Stimulated activated CD8-positive, alpha-beta memory T cell treated with anti-CD3 and anti-CD28 coated beads, Interleukin-4, amount 100 ng/mL, for 24 hours (primary cell): Measurements from ENCODE around the gene ARHGAP15.

Experiments
- DNase-seq: peaks from one replicate; pipeline ENCODE4 v3.0.0-alpha.2; 2020; ENCODE audit warnings: low read depth

The ARHGAP15 gene

DNA sequence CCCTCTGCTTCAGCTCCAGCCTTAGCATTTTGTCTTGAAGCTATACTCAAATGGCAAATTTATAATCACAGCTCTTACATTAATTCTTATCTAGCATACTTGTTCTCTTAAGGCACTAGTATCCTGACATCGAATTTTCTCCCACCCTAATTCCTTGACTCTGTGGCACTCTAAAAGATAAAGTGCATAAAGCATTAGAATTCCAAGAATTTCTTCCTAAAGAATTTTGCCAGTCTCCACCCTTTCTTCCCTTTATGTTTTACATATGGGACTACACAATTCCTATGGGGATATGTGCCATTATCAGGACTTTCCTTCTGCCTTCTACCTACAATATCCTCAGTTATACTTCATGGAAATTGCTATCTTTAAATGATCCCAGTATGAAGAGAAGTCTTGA, 560.3 kb downstream of the ARHGAP15 start:
- no peak for DNase-seq

DNA sequence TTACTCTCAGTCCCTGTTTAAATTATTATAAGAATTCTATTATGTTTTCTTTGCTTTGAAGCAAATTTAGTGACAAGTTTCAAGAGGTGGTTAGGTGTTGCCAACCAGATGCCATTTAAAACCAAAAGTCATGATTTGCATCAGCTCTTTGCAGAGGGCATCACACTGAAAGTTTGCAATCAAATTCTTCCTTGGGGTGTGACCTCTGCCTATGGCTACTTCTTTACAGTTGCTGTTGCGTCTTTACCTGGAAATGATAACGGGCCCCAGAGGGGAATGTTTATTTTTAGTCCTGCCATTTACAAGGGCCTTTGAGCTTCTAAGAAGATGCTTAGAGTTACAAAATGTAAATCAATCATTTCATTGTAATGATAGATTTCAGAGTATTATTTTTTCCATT, 561.0 kb downstream of the ARHGAP15 start:
- DNase-seq = no peak

DNA sequence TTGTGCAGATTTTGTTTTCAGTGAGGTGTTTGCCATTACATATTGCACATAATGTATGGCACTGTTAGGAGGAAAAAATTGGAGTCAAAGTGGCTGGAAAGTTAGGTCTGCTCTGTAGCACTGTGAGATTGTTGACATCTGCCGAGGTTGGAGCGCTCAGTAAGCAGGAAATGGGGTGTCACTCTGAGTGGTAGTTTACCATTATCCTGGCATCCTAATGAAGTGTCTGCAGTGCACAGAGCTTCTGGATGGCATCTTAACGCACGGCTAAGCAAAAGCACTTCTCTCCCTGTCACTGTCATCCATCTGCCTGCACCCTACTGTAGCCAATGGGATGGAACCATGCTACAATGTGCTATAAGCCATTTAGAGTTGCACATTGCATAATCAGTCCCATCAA, 561.9 kb downstream of the ARHGAP15 start:
- DNase-seq = no peak

DNA sequence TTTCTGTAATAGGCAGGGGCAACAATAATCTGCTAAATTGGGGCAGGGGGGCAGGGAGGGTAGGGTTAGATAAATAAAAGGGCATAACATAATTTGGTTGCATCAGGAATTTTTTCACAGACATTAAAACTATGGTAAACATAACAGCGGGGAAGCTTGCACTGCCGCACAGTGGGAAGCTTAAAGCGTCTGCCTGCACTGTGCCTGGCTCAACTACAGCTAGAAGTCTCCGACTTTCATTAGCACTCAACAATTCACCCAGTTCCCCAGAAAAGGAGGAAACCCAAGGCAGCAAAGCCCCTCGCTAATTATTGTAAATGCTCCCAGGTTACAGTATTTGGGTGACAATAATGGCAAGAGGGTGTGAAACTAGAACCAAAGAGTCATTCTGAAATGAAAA, 562.9 kb downstream of the ARHGAP15 start:
- no peak for DNase-seq

DNA sequence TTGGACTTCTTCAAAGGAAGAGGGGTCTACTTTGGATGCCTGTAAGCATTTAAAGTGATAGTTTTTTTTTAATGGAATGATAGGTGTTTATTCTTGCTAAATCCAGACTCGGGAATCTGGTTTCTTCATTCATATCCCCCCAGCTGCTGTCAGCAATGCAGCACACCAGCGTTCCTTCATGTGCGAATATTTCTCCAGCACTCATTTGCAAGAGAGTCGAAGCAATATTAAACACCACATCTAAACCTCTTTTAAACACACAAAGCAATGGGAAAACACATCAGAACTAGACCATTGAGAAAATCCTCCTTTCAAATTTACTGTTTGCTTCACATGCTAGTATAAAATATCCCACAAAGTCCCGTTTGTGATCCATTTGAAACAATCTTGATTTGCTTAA, 563.7 kb downstream of the ARHGAP15 start:
- DNase-seq = no peak

DNA sequence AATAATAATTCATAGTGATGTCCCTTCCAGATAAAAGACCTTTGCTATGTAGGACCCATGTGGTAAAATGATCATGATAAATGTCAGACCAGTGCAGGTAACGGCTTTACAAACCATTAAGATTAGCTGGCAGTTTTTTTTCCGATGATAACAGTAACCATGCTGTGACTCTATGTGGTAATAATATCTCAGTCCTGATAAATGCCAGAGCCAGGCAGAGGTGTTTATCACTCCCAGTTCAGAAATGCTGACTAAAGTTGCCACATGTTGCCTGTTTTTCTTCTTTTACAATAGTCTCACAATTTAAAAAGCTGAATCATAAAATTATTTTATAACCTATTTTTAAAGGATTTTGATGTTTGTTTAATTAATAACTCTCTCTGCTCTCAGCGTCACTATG, 565.1 kb downstream of the ARHGAP15 start:
- no peak for DNase-seq

DNA sequence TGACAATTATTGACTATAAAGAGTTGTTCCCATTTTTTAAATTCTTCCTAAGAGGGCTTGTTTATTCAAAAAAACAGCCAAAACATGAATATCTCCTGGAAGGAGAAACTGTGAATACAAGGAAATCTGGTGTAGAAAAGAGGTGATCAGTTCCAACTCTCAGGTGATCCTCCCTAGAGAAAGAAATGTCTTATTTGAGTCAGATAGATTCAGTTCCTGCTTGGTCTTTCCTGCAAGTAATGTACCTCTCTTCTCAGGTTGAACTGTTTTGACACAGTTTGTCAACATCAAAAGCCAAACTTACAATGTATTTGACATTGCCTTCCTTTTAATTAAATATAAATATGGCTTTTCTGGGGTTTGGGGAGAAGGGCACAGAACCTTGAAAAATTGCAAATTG, 567.4 kb downstream of the ARHGAP15 start:
- no peak for DNase-seq

DNA sequence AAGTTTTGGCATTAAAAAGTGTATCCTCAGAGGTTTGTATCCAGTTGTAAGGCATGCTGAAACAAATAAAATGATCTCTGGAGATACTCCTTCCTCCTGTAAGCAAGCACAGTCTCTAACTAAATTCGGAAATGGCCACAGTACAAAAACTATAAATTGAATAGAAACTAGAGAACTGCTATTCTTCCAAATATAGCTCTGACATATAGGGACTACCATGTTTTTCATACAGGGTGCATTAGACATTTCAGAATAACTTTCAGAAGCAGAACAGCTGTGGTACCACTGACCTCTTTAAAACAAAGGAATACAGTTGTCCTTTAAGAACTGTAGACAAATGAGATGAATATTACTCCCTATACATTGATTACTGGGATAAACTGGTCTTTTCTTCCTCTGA, 568.5 kb downstream of the ARHGAP15 start:
- no peak for DNase-seq

DNA sequence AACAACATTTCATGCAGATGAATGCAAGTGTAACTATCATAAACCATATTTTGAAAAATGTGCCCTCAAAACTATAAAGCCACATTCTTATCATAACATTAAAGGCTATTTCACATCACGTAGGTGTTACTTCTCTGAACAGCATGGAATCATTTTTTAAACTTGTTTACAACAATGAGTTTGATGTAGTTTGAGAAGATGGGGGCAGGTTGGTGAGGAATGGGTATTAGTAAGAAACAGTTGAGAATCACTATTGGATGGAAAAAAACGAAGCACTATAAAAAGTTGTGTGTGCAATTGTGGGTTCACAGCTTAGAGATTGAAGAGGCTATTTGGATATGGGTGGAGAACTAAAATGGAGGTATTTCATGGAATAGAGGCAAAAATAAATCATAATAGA, 569.1 kb downstream of the ARHGAP15 start:
- no peak for DNase-seq

DNA sequence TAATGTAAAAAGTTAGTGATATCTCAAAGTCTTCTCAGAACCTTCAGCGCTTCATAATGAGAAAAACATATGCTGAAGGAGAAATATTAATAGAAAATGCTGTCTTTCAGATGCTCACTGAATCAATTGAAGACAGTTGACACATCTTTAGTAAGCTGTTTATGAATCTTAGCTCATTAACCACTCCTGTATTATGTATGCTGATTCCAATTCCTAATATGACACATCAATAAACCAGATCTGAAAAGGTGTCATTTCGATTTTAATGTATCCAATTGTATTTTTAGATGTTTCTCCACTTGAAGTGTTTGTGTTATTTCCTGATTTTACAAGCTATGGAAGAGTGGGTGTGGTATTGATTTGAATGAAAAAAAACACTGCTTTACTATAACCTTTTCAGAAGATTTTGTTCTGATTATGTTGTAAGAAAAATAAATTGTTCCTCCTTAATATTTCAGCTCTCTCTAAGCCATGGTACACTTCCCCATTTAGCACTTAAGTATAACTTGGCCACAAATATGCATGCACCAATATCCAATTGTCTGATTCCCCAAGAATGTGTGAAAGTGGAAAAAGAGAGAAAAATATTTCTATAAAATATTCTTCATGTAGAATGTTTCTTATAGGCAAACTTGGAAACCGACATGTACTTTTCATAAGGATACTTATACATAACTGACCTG, 569.8 kb downstream of the ARHGAP15 start:
- DNase-seq = no peak

DNA sequence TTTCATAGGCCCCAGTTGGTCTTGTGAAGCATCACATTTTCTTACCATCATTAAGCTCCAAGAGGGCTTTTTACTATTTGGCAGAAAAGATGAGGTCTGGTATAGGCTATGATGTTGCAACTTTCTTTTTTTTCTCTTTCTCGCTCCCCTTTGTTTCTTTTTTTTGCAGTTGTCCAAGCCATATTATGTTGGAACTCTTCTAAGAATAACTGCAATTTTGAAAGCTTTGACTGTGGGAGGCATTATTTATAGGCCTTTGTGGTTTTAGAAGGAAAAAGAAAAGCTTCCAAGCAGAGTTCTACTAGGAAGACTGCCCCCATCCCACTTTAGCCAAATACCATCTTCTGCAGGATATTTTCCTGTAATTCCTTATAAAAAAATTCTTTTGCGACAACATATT, 571.6 kb downstream of the ARHGAP15 start:
- no peak for DNase-seq

DNA sequence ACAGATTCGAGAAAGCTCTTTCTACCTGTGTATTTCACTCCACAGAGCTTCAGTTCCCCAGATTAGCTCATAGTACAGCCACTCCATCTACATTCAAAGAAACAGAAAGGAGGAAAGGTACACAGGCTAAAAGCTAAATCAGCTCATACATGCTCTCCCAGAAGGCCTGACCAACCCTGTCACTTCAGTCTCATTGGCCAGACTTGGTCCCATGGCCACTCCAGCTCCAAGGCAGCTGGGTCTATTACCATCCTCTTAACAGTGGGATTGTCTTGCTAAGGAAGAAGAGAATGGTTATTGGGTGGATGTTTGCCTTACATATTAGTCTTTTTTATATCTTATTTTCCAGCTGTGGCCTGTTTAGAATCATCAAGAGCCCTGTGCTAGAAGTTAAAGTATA, 572.6 kb downstream of the ARHGAP15 start:
- no peak for DNase-seq

DNA sequence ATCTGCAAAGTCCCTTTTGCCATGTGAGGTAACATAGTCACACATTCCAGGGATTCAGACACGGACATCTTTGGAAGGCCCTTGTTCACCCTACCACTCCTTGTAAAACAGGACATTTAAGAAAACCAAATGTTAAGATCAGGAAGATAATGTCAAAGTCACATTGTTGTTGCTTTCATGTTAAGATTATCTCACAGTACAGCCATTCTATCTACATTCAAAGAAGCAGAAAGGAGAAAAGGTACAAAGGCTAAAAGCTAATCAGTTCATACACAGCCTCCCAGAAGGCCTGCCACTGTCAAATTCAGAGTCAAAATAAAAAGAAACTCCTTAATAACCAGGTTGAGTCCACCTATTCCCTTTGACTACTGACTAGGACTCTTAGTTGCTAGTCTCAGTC, 573.7 kb downstream of the ARHGAP15 start:
- no peak for DNase-seq

DNA sequence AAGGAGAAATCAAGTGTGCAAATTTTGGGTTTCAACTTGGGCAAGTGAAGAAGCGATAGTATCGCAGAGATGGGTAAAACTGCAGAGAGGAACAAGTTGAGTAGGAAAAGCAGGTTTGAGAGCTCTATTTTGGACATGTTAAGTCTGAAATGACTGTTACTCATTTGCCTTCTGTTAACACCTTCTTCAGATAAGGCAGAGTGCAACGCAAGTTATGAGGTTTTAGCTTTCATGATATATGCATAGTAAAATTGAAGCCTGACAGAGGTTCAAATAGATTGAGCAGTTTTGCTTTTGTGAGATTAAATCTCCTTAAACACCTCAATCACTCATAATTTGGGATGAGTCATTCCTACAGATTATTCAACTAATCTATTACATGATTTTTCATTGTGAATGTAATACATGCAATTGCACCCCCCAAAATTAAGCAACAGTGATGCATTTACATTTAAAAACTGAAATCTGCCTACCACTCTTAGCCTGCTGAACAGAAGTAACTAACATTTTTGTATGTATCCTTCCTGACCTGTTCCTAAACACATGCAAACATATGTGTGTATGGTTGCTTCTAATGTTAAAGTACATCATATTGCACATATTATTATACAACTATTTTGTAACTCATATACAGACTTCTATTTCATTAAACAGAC, 575.4 kb downstream of the ARHGAP15 start:
- no peak for DNase-seq

DNA sequence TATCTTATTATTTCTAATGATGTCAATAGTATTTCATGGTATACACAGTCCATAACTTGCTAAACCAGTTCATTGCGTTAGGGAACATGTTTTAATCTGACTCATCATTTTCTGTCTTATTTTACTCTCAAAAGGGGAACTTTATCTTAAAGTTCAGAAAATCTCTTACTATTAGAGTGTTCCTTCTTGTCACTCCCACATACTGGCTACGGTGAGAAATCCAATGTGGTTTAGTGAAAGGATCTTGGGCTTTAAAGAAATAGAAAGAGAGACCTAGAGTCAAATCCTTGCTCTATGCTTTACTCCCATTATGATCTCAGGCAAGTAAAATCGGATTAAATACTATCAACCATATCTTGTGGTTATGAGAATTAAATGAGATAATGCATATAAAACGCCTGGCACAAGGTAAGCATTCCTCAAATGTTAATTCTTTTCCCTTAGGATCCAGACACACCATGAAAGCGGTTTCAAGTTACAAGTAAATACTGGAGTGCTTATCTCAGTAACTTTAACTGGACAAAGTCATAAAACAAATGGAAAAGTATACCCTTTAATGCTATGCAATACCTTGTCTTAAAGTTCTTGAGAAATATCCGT, 576.0 kb downstream of the ARHGAP15 start:
- no peak for DNase-seq

DNA sequence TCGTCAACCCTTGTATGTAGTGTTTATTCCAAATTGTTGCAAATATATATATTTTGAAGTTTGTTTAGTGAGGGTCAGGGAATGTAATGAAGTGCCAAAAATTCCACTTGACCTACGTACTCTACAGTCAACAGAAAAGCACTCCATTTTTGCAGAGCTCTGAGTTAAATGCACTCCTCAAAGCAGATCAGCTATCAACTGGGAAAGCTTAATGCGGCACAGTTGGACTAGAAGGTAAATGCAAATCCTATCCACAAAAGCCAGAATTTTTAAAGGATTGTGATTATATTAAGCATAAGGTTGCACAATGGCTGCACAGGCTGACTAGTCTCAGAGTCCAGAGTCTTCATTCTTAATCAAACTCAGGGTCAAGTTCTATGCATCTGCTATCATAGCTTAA, 577.1 kb downstream of the ARHGAP15 start:
- no peak for DNase-seq

DNA sequence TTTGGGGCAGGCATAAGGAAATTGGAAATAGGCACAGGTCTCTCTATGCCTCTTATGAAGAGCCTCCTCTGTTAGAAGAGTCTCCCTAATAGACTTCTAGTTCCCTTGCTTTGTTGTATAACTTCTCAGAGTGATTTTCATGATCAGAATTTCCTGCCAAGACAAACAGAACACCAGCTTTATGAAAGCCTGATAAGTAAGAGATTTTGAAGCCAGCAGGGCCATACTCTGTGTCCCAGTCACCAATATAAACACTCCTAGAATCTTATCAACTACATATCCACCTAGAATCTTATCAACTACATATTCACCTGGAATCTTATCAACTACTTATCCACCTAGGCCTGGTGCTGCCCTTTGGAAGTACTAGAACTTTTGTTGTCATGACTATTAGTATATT, 579.5 kb downstream of the ARHGAP15 start:
- no peak for DNase-seq

DNA sequence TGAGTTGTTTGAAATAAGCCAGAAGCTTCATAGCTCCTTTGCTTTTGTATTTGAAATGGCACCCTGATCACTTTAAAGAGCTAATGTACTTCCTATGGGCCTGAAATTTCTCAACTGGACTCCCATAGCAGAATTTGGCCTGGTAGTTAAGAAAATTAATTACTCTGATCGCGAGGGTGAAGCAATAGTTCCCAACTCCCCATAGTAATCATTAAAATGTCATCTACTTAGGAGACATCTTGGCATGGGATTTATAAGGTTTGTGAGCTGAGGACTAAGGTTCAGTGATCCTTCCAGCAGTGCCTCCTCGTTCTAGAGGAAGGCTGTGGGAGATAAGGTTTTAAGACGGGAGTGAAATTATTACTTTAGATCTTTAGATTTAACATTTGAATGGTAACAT, 581.0 kb downstream of the ARHGAP15 start:
- DNase-seq = no peak

DNA sequence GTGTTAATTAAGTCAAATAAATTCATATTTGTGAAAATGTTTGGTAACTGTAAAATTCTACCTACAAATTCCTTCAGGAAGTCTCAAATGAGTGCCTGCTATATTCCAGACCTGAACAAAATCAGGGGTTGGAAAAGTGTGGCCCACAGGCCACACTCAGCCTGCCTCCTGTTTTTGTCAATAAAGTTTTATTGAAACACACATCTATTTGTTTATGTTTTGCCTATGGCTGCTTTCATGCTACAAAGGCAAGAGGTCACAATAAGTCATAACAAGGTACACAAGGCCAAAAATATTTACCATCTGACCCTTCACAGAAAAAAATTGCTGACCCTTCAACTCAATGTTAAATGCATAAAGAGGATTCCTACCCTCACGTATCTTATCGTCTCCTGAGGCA, 581.7 kb downstream of the ARHGAP15 start:
- DNase-seq = no peak

DNA sequence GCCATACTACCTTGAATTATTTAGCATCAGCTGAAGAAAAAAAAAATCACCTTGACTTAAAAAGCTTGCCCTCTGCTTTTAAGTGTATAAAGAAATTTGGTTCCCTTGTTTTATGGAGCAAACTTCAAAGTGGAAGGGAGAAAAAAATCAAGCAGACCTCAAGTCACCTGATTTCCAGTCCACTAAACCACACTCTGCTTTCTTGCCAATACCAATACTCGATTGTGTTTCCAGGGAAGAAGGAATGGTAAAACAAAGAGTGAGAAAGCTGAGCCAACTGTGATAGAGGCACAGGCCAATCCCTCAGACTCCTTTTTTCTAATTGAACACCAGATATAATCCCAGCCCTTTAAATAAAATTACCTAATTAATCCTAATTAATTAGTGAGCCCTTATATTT, 587.3 kb downstream of the ARHGAP15 start:
- no peak for DNase-seq

DNA sequence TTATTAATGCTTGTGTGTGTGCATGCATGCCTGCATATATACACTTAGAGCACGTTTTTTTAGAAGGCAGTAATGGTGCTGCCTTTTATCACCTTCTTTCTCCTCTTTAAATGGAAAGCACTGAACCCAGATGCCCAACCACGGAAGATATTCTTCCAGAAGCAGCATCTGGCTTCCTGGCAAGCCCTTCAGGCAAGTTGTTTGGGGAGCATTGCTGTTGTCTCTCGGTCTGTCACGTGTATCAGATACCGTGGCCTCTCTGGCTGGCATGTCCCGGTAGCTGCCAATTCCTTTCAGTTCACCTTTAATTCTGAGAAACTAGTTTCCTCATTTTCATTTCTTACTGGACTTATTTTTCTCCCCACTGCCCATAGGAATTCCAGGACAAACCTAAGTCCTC, 587.8 kb downstream of the ARHGAP15 start:
- no peak for DNase-seq

DNA sequence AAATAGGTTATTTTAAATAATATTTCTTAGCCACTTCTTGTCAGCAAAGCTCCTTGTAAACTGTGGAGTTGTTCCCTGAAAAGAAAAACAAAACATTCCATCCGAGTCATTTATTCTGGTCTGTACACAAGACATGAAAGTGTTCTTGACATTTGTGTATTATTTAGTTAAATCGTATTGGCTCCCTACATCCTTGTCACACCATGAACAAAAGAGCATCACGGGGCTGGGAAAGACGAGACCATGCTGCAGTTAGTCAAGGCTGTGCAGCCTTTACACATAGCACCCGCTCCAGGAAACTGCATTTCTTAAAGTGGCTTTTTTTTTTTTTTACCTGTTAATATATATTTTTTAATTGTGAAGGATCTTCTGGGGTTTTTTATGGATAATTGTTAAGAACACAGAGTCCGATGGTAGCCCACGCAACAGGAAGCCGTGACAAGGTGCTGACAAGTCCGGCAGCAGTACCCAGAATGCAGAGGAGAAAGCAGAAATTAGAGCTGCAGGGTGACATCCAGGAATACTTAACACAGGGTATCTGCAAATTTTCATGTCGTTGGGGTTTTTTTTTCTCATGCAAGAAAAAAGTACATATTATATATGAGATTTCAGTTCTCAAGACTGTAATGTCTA, 588.4 kb downstream of the ARHGAP15 start:
- DNase-seq = no peak

DNA sequence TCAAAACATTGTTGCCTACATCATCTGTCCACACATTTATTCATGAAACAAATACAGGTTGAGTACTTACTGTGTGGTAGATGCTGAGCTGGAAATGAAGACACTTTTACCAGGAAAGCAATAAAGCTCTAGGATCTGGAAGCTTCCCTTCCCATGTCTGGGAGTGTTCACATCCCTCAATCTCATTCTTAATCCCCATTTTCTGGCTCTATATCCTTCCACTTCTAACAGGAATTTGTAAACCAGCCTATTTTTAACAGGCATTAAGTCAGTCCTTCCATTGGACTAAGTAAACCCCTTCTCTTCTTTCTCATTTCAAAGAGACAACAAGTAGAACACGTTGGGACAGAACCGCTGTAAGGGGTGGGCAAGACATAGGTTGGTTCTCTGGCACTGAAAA, 589.5 kb downstream of the ARHGAP15 start:
- DNase-seq = no peak
